Adrenal gland (tissue), 12 donors: Measurements from ENCODE around the gene PRKCH. TPM values are rescaled to one million over a fixed set of nuclear protein-coding genes. Genes with fewer than 3 reads are reported as not detected.
A peak's percentile ranks its signal among the peaks of the same experiment; 100 is the strongest.

Source experiments
- DNase-seq, 7 donors: peaks; one replicate each; pipeline ENCODE4 v3.0.0-alpha.2; 2019 to 2020
- H3K27ac ChIP-seq, 5 donors: fragments of 200-600 bp; sonication (generic) in 4 of 5; 1 replicate in 3 of 5; 2 replicates in 2 of 5; pipeline versions ENCODE4 v1.5.1 to v1.8.0; 2016 to 2020; ENCODE audit warnings: mild to moderate bottlenecking in 1 of 5
- H3K27me3 ChIP-seq: fragments of 200-600 bp; 2 replicates; pipeline ENCODE4 v1.8.0; 2021
- H3K36me3 ChIP-seq, 2 donors: fragments of 200-600 bp; replicated peaks in 1 of 2; 1 replicate in 1 of 2; 2 replicates in 1 of 2; pipeline versions ENCODE4 v1.5.1 to v1.8.0; 2018 to 2022
- H3K4me1 ChIP-seq, 2 donors: fragments of 200-600 bp; replicated peaks in 1 of 2; 1 replicate in 1 of 2; 2 replicates in 1 of 2; pipeline versions ENCODE4 v1.5.1 to v1.8.0; 2018 to 2021
- H3K4me3 ChIP-seq, 4 donors: fragments of 200-600 bp; sonication (generic) in 3 of 4; one replicate each; pipeline ENCODE4 v1.5.1; 2016 to 2018
- H3K9me3 ChIP-seq, 3 donors: fragments of 200-600 bp; sonication (generic) in 1 of 3; replicated peaks in 1 of 3; 1 replicate in 2 of 3; 2 replicates in 1 of 3; pipeline versions ENCODE4 v1.5.1 to v1.8.0; 2016 to 2021
- POLR2A ChIP-seq, 2 donors: fragments of 450-650 bp; IDR thresholded peaks; one replicate each; pipeline ENCODE4 v1.6.1; 2017; ENCODE audit warnings: antibody characterized with exemption in 2 of 2, mild to moderate bottlenecking in 2 of 2, moderate library complexity in 1 of 2
- WGBS, 4 donors: extraction: QIAGEN DNeasy Blood & Tissue Kit in 2 of 4; methylation state at CpG; one replicate each; pipeline versions ENCODE4 v1.1.5 to v1.1.7; 2013 to 2017; 5-methylcytosine and 5-hydroxymethylcytosine counted together
- intact Hi-C, 2 donors: fragments of 100-400 bp; cut with DNase I; formaldehyde crosslinking; loops; one replicate each; pipeline versions ENCODE4 v1.14.1 to v1.15.0; 2022 to 2023
- polyA plus RNA-seq, 3 donors: library from polyadenylated mRNA; stranded (reverse); fragments of 200-250 nt in 2 of 3; fragments of 350-450 nt in 1 of 3; fragmentation: Illumina TruSeq in 1 of 3; extraction: RNeasy Lipid Tissue Mini Kit (QIAGEN cat#74804) in 1 of 3; gene quantifications; one replicate each; pipeline ENCODE4 v1.2.3, GENCODE V29; 2013 to 2014
- total RNA-seq, 9 donors: library from RNA; depleted of rRNA in 4 of 9; stranded (reverse); fragments of >200 nt in 4 of 9; fragments of 120-200 nt in 1 of 9; fragmentation: NEBNext Ultra II Directional in 1 of 9; extraction: Animal tissue kit (Norgen Biotek cat#: 25700) in 1 of 9; gene quantifications; one replicate each; pipeline versions ENCODE4 v1.1.0 to v1.2.4, GENCODE V29; 2013 to 2023
- TF ChIP-seq, protein P1 (sequence below), 6 experiments: fragments of 450-650 bp in 4 of 6; fragments of 200-600 bp in 2 of 6; sonication (generic) in 1 of 6; IDR thresholded peaks; 1 replicate in 5 of 6; 2 replicates in 1 of 6; pipeline versions ENCODE4 v1.5.1 to v1.8.0; 2016 to 2021; ENCODE audit warnings: antibody characterized with exemption in 6 of 6, mild to moderate bottlenecking in 2 of 6, moderate library complexity in 1 of 6
- donor health status: healthy with polysubstance abuse.
- donor health status: Bipolar disorder and iron deficiency.
- donor health status: DM: yes; HTN: yes; CAD: no.
- donor health status: DM: no; HTN: no; CAD: no.
- donor health status: DM: no; HTN: no; CAD: no.
- donor health status: DM: yes; HTN: yes; CAD: no.

Gene PRKCH
- total and polyA plus RNA-seq, 12 donors: 7.8 to 28.1 (median 17.0) TPM

DNA sequence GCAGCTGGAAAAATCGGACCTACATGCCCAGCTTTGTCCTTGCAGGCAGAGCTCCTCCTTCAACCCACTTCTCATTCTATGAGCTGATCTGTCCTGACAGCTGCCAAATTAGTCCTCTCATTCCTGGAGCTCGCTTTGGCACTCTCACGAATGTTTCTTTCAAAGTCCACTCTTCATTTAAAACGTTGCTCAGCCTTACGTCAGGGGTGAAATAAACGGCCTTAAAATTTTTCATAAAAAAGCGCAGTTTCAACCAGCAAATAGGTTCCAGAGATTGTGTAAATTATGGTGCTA, 253.1 kb downstream of the PRKCH start:
- peaks cover 13 to 32% of the 10 kb centered on the region in 2 donors for H3K4me1 ChIP-seq
- no peak overlapping the region for H3K4me3 ChIP-seq
- intact Hi-C loops: no loop called here
- WGBS, 4 donors: 83 to 96% (median 87%) methylated on average over 7 of the region's 7 CpGs
- peak overlapping the region in 4 of 5 donors; percentile 51 to 79 (median 70) for H3K27ac ChIP-seq
- H3K27me3 ChIP-seq: no peaks in the 10 kb centered on the region
- no peaks in the 10 kb centered on the region for H3K9me3 ChIP-seq
- H3K36me3 ChIP-seq: no peaks in the 10 kb centered on the region
- peak in 1 of 7 donors; percentile 11 for DNase-seq
- TF ChIP-seq POLR2A (IDR thresholded peaks at IDR 0.05): no peak
- TF ChIP-seq, protein P1, sequence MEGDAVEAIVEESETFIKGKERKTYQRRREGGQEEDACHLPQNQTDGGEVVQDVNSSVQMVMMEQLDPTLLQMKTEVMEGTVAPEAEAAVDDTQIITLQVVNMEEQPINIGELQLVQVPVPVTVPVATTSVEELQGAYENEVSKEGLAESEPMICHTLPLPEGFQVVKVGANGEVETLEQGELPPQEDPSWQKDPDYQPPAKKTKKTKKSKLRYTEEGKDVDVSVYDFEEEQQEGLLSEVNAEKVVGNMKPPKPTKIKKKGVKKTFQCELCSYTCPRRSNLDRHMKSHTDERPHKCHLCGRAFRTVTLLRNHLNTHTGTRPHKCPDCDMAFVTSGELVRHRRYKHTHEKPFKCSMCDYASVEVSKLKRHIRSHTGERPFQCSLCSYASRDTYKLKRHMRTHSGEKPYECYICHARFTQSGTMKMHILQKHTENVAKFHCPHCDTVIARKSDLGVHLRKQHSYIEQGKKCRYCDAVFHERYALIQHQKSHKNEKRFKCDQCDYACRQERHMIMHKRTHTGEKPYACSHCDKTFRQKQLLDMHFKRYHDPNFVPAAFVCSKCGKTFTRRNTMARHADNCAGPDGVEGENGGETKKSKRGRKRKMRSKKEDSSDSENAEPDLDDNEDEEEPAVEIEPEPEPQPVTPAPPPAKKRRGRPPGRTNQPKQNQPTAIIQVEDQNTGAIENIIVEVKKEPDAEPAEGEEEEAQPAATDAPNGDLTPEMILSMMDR (IDR thresholded peaks at IDR 0.05): no peak

DNA sequence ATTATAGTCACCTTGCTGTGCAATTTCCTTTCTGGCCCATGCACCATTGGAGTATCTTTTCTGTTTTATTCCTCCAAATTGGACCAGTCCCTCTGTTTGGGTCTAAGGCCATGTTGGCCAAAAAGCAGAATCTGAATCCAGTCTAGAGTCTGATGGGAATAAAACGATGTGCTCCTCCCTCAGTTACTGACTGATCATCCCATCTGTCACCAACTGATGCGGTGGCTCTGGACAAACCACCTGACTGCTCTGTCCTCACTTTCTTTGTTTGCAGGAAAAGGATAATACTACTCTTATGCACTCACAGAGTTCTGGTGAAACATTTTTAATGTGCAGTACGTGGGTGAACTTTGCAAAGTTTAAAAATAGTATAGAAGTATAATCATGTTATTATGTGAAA, 253.7 kb downstream of the PRKCH start:
- no peaks in the 10 kb centered on the region for H3K36me3 ChIP-seq
- no peak for TF ChIP-seq POLR2A (IDR thresholded peaks at IDR 0.05)
- TF ChIP-seq, protein P1 (IDR thresholded peaks at IDR 0.05): no peak
- H3K27ac ChIP-seq: no peak overlapping the region
- WGBS, 4 donors: 85 to 95% (median 90%) methylated on average over 3 of the region's 3 CpGs
- peaks cover 13 to 25% of the 10 kb centered on the region in 2 donors for H3K4me1 ChIP-seq
- intact Hi-C loops: no loop called here
- H3K4me3 ChIP-seq: no peak overlapping the region
- no peaks in the 10 kb centered on the region for H3K9me3 ChIP-seq
- H3K27me3 ChIP-seq: no peaks in the 10 kb centered on the region
- DNase-seq: peak in 1 of 7 donors; percentile 4

DNA sequence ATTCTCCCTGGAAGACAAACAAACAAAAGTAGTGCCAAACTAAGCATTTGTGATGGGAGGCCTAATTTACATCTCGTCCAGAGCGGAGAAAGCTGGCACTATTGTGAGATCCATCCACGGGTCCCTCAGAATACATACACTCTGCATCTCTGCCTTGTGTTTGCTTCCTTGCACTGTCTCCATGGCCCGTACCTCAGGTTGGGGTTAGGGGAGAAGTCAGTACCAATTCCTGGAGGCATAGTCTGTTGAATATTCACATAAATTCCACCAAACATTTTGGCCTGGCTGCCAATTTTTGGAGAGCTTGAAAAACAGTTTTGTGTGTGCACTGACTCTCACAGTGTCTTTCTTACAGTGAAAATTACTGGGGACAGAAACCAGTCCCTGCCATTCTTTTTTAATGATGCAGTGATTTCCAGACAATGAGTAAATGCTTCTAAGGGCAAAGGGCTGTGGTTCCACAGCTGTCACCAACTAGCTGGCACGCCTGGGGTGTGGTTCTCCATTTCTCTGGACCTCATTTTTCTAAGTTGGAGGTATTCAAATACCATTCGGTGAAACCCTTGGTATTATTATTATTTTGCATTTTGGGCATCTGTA, 254.3 kb downstream of the PRKCH start:
- no peaks in the 10 kb centered on the region for H3K9me3 ChIP-seq
- no peak overlapping the region for H3K27ac ChIP-seq
- H3K36me3 ChIP-seq: no peaks in the 10 kb centered on the region
- 89 to 93% (median 91%) methylated on average over 6 of the region's 6 CpGs for WGBS, 4 donors
- intact Hi-C loops: no loop called here
- peak in 1 of 7 donors; percentile 6 for DNase-seq
- TF ChIP-seq POLR2A (IDR thresholded peaks at IDR 0.05): no peak
- TF ChIP-seq, protein P1 (IDR thresholded peaks at IDR 0.05): no peak
- no peak overlapping the region for H3K4me3 ChIP-seq
- H3K27me3 ChIP-seq: no peaks in the 10 kb centered on the region
- H3K4me1 ChIP-seq: peaks cover 13 to 20% of the 10 kb centered on the region in 2 donors

DNA sequence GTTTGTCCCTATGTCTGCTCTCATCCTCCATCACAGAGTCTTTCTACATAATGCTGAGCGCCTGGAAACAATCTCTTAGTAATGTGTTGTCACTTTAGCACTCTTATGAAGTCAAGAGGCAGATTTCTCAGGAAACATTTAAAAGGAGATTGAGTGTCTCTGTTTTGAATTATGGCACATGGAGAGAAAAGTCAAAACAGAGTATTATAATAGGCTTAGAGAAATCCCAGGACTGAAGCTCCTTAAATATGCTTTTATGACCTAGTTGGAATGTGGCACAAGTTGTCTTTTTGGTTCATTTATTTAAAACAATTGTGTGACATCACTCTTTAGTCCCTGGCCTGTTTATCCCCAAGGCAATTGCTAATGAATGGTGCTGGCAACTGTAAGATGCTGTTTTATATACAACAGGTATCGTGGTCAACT, 256.1 kb downstream of the PRKCH start:
- Histone ChIP-seq H3K27ac (peak overlapping the region in 1 of 5 donors; percentile 42), H3K36me3 (no peaks in the 10 kb centered on the region), H3K9me3 (no peaks in the 10 kb centered on the region), H3K27me3 (no peaks in the 10 kb centered on the region), H3K4me3 (no peak overlapping the region), H3K4me1 (peaks cover 13 to 15% of the 10 kb centered on the region in 2 donors)
- intact Hi-C loops: no loop called here
- DNase-seq: peak in 1 of 7 donors; percentile 9
- TF ChIP-seq, protein P1 (IDR thresholded peaks at IDR 0.05): no peak
- TF ChIP-seq POLR2A (IDR thresholded peaks at IDR 0.05): no peak
- 77 to 90% (median 84%) methylated on average over 2 of the region's 2 CpGs for WGBS, 4 donors
